Activated CD8-positive, alpha-beta T cell treated with anti-CD3 and anti-CD28 coated beads for 36 hours (primary cell): ENCODE measurements around the gene ZNF304. TPM values are rescaled to one million over a fixed set of nuclear protein-coding genes. Genes with fewer than 3 reads are reported as not detected.

ENCODE experiments used
- ATAC-seq: fragments of 200-7000 bp; cut with Tn5 transposase; one replicate; pipeline ENCODE4 v1.10.0; 2021; ENCODE audit warnings: mild to moderate bottlenecking, moderate library complexity
- CTCF ChIA-PET: fragments of 350-600 bp; sonication (Branson Sonifier 250); formaldehyde crosslinking; loops from one replicate; lab custom pipeline; 2021; ENCODE audit warnings: antibody characterized with exemption; lab: Charles Lee
- POLR2A ChIA-PET: fragments of 350-600 bp; sonication (Branson Sonifier 250); formaldehyde crosslinking; loops from one replicate; lab custom pipeline; 2021; ENCODE audit warnings: antibody characterized with exemption; lab: Charles Lee
- DNase-seq: peaks from one replicate; pipeline ENCODE4 v3.0.0-alpha.2; 2020
- H3K27ac Mint-ChIP-seq: one replicate; pipeline ENCODE4 v1.8.0; 2021; ENCODE audit warnings: mild to moderate bottlenecking, mixed read lengths
- H3K27me3 Mint-ChIP-seq: one replicate; pipeline ENCODE4 v1.8.0; 2021; ENCODE audit warnings: mixed read lengths
- H3K36me3 Mint-ChIP-seq: one replicate; pipeline ENCODE4 v1.8.0; 2021; ENCODE audit warnings: low read depth, mixed read lengths
- H3K4me1 Mint-ChIP-seq: one replicate; pipeline ENCODE4 v1.8.0; 2021; ENCODE audit warnings: low read depth, mixed read lengths
- H3K4me3 Mint-ChIP-seq: one replicate; pipeline ENCODE4 v1.8.0; 2021; ENCODE audit warnings: mild to moderate bottlenecking, moderate library complexity, mixed read lengths
- H3K9me3 Mint-ChIP-seq: one replicate; pipeline ENCODE4 v1.8.0; 2021; ENCODE audit warnings: mixed read lengths
- intact Hi-C: fragments of 100-400 bp; cut with micrococcal nuclease; formaldehyde crosslinking; loops from one replicate; pipeline ENCODE4 v1.10.0; 2022
- total RNA-seq, 2 experiments: library from RNA; stranded (reverse); gene quantifications; one replicate each; pipeline ENCODE4 v1.2.3, GENCODE V29; 2021
- TF ChIP-seq, protein P1 (sequence below): fragments of 200-600 bp; IDR thresholded peaks from one replicate; pipeline ENCODE4 v1.8.0; 2022; ENCODE audit warnings: antibody characterized with exemption, mild to moderate bottlenecking

The ZNF304 gene
- total RNA-seq, 2 experiments from 2014 or later = 6.6 to 6.7 TPM

GRCh38 chr19:57308514-57308913 lies 42.6 kb upstream of the ZNF304 start:
- POLR2A ChIA-PET = no interaction called here
- H3K9me3 Mint-ChIP-seq = peaks cover 16% of the 10 kb centered on the region
- no peak overlapping the region for H3K4me3 Mint-ChIP-seq
- CTCF ChIA-PET = no interaction called here
- TF ChIP-seq, protein P1, sequence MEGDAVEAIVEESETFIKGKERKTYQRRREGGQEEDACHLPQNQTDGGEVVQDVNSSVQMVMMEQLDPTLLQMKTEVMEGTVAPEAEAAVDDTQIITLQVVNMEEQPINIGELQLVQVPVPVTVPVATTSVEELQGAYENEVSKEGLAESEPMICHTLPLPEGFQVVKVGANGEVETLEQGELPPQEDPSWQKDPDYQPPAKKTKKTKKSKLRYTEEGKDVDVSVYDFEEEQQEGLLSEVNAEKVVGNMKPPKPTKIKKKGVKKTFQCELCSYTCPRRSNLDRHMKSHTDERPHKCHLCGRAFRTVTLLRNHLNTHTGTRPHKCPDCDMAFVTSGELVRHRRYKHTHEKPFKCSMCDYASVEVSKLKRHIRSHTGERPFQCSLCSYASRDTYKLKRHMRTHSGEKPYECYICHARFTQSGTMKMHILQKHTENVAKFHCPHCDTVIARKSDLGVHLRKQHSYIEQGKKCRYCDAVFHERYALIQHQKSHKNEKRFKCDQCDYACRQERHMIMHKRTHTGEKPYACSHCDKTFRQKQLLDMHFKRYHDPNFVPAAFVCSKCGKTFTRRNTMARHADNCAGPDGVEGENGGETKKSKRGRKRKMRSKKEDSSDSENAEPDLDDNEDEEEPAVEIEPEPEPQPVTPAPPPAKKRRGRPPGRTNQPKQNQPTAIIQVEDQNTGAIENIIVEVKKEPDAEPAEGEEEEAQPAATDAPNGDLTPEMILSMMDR = no peak
- no peak for ATAC-seq
- no peaks in the 10 kb centered on the region for H3K27me3 Mint-ChIP-seq
- DNase-seq = no peak
- no peak overlapping the region for H3K27ac Mint-ChIP-seq
- H3K36me3 Mint-ChIP-seq = peaks cover 23% of the 10 kb centered on the region
- intact Hi-C loops = no loop called here
- H3K4me1 Mint-ChIP-seq = peaks cover 11% of the 10 kb centered on the region

DNA sequence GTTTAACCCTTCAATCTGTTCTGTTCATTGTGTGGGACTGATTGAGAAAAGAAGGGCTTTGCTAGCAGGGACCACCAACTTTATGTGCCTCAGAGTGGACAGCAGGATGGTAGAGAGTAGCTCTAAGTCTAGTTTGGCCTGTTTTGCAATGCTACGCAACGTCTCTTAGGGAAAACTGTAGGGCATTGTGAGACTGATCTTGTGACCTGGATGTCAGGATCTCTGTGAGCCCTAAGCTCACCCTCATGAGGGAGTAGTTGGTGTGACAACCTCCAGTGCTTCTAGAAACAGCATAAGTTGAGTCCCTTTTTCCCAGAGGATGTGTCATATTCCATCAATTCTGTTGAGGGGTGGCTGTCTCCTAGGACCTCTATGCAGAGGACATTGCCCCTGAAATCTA lies 40.3 kb upstream of the ZNF304 start:
- TF ChIP-seq, protein P1 = no peak
- Mint-ChIP-seq H3K27ac (no peak overlapping the region), H3K4me3 (no peak overlapping the region), H3K27me3 (peaks cover 4% of the 10 kb centered on the region), H3K9me3 (peaks cover 16% of the 10 kb centered on the region), H3K36me3 (peaks cover 8% of the 10 kb centered on the region), H3K4me1 (peaks cover 8% of the 10 kb centered on the region)
- ATAC-seq (no peak), DNase-seq (no peak)
- ChIA-PET POLR2A (interaction anchor here (1.0 kb wide), 1 partner anchor 10 kb away, joined by 3 read pairs; no protein-coding TSS in a partner anchor), CTCF (no interaction called here)
- intact Hi-C loops = no loop called here

GRCh38 chr19:57314146-57314545 lies 36.9 kb upstream of the ZNF304 start:
- intact Hi-C loops = no loop called here
- Mint-ChIP-seq H3K9me3 (peaks cover 12% of the 10 kb centered on the region), H3K27me3 (peaks cover 16% of the 10 kb centered on the region), H3K4me3 (no peak overlapping the region), H3K4me1 (peaks cover 4% of the 10 kb centered on the region), H3K36me3 (peaks cover under 1% of the 10 kb centered on the region), H3K27ac (no peak overlapping the region)
- TF ChIP-seq, protein P1 = no peak
- DNase-seq = no peak
- ChIA-PET CTCF (no interaction called here), POLR2A (no interaction called here)
- ATAC-seq = no peak

- H3K36me3 Mint-ChIP-seq = peaks cover 13% of the 10 kb centered on the region
- peaks cover 11% of the 10 kb centered on the region for H3K9me3 Mint-ChIP-seq
- intact Hi-C loops = no loop called here
- peaks cover 24% of the 10 kb centered on the region for H3K4me1 Mint-ChIP-seq
- no peak for ATAC-seq
- peaks cover 16% of the 10 kb centered on the region for H3K27me3 Mint-ChIP-seq
- H3K27ac Mint-ChIP-seq = no peak overlapping the region
- TF ChIP-seq, protein P1 = no peak
- ChIA-PET POLR2A (no interaction called here), CTCF (no interaction called here)
- no peak overlapping the region for H3K4me3 Mint-ChIP-seq
- no peak for DNase-seq
These were observed 33.6 kb upstream of the ZNF304 start for GRCh38 chr19:57317503-57317902.

DNA sequence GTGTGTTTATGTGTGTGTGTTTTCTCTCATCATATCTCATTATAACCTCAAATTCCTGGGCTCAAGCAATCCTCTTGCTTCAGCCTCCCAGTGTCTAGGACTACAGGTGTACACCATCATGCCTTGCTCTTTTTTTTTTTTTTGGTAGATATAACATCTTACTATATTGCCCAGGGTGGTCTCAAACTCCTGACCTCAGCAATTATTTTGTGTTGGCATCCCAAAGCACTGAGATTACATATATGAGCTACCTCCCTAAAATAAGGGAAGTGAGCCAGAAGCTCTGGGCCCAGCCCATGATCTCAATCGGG lies 31.2 kb upstream of the ZNF304 start:
- intact Hi-C loops = no loop called here
- peaks cover 14% of the 10 kb centered on the region for H3K27me3 Mint-ChIP-seq
- DNase-seq (no peak), ATAC-seq (peak; percentile 1)
- H3K4me3 Mint-ChIP-seq = peak overlapping the region; percentile 90
- H3K4me1 Mint-ChIP-seq = peaks cover 29% of the 10 kb centered on the region
- H3K27ac Mint-ChIP-seq = peak overlapping the region; percentile 91
- peaks cover 34% of the 10 kb centered on the region for H3K36me3 Mint-ChIP-seq
- ChIA-PET POLR2A (interaction anchor here (2.1 kb wide), 1 partner anchor 31 kb away, joined by 4 read pairs; no protein-coding TSS in a partner anchor), CTCF (no interaction called here)
- H3K9me3 Mint-ChIP-seq = peaks cover 19% of the 10 kb centered on the region
- TF ChIP-seq, protein P1 = no peak
